ENCODE measurements around the gene MYO15B.

GRCh38 chr17:75559958-75560533 lies 27.6 kb upstream of the MYO15B start:
- TF ChIP-seq CTCF (IDR thresholded peaks at IDR 0.05 in 4 of 5, conservative IDR thresholded peaks at IDR 0.05 in 1 of 5) (no peak), POLR2A (IDR thresholded peaks at IDR 0.05) (no peak)
